ENCODE measurements around the gene GAGE10. TPM values are rescaled to one million over a fixed set of nuclear protein-coding genes. Genes with fewer than 3 reads are reported as not detected.

Gene GAGE10
- total RNA-seq, 1 experiment from 2014 or later = not detected

DNA sequence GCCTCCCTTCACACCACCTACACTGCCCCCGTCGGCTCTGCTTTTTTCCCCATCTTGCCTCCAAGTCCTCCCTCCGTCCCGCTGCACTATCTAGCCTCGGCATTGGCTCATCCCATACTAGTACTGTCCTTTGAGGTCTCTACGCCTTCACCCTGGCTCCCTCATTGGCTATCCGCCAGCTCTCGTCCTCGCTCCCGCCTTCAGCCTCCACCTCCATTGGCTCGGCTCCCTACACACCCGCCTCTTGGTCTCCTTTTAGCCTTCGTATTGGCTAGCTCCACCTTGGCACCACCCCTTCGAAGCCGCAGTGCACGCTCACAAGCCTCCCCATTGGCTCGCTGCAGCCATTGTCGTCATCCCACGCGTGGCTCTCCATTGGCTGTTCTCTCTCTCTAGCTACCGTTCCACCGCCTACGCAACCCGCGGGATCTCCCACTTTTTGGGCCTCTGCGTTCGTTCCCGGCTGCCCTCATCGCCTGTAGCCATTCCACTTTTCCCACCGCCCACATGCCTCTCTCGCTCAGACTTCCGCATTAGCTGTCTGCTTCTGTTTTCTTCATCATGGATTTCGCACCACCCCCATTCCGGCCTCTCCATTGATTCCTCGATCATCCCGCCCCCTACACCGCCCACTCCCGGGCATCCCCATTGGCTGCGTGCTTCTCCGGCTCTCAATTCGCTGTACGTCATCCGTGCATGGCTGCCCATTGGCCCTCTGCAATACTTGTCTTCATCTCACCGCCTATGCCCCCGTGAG is 34.3 kb upstream of the GAGE10 start:
- CTCF ChIA-PET = interaction anchor here (1.0 to 1.3 kb wide), 4 partner anchors 77 to 267 kb away, joined by 3 to 10 read pairs (median 5); partner anchors contain the start of gene GRIPAP1

DNA sequence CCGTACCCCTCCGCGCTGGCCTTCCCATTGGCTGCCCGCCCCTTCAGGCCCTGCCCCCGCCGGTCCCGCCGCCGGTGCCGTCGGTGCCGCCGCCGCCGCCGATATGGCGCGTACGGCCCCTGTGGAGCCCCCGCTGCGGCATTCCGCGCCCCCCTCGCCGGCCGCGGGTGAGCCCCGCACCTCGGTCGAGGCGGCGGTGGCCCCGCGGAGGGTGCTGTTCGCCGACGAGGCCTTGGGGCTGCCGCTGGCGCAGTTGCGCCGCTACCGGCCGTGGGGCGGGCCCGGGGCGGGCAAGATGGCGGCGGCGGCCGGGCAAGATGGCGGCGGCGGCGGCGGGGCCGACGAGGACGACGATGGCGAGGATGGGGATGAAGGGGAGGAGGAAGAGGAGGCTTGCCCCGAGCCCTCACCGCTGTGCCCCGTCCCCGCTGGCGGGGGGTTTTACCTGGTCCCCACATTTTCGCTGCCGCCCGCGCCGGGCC is 33.6 kb upstream of the GAGE10 start, which contains the start of gene PPP1R3F:
Gene PPP1R3F (plus strand): TSS at position 27 of the 482 bp plus-strand sequence. CDS start 77 bp downstream, at position 104.
- Histone ChIP-seq H3K4me3 (ENCODE audit: low read depth, low read length) (peak within 1 kb of the TSS; percentile 75), H3K4me1 (peaks cover 12% of the 10 kb centered on the region; the same call in 1 of the 2 replicates), H3K27me3 (replicated peaks; ENCODE audit: control insufficient read depth, insufficient read depth, low read length) (no peaks in the 10 kb centered on the region), H3K36me3 (ENCODE audit: control insufficient read depth, insufficient read depth, low read length) (no peaks in the 10 kb centered on the region), H3K9me3 (no peaks in the 10 kb centered on the region)
- H3K36me3 Mint-ChIP-seq (ENCODE audit: insufficient read depth, unreplicated experiment) = peaks cover 32% of the 10 kb centered on the region
- TF ChIP-seq, protein P1, sequence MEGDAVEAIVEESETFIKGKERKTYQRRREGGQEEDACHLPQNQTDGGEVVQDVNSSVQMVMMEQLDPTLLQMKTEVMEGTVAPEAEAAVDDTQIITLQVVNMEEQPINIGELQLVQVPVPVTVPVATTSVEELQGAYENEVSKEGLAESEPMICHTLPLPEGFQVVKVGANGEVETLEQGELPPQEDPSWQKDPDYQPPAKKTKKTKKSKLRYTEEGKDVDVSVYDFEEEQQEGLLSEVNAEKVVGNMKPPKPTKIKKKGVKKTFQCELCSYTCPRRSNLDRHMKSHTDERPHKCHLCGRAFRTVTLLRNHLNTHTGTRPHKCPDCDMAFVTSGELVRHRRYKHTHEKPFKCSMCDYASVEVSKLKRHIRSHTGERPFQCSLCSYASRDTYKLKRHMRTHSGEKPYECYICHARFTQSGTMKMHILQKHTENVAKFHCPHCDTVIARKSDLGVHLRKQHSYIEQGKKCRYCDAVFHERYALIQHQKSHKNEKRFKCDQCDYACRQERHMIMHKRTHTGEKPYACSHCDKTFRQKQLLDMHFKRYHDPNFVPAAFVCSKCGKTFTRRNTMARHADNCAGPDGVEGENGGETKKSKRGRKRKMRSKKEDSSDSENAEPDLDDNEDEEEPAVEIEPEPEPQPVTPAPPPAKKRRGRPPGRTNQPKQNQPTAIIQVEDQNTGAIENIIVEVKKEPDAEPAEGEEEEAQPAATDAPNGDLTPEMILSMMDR (IDR thresholded peaks at IDR 0.05; ENCODE audit: insufficient read depth in 1 of 2, low read depth in 1 of 2, low read length in 1 of 2, severe bottlenecking in 1 of 2, unreplicated experiment in 1 of 2) = no peak
- intact Hi-C loops (cut with micrococcal nuclease; ENCODE audit: unreplicated experiment) = loop anchor here (2.0 kb wide), 2 partner anchors 69 to 79 kb away; partner anchors contain the start of gene SYP
- no peaks in the 10 kb centered on the region for H3K27me3 Mint-ChIP-seq (ENCODE audit: insufficient read depth, unreplicated experiment)
- no peak for DNase-seq
- peak within 1 kb of the TSS; percentile 96 for H3K4me3 Mint-ChIP-seq (ENCODE audit: unreplicated experiment)
- ChIA-PET CTCF (interaction anchor here (1.0 kb wide), 1 partner anchor 267 kb away, joined by 3 read pairs; the partner anchor contains the start of gene GRIPAP1), POLR2A (interaction anchor here (0.6 to 2.0 kb wide), 4 partner anchors 20 to 542 kb away, joined by 3 to 43 read pairs (median 4); partner anchors contain the start of gene CCDC22)
- H3K27ac Mint-ChIP-seq (ENCODE audit: unreplicated experiment) = peak within 1 kb of the TSS; percentile 99
- no TSS peak for BruUV-seq (replicated peaks)
- no peaks in the 10 kb centered on the region for H3K9me3 Mint-ChIP-seq (ENCODE audit: unreplicated experiment)
- H3K4me1 Mint-ChIP-seq (ENCODE audit: low read depth, unreplicated experiment) = peaks cover 25% of the 10 kb centered on the region

More for the DNA sequence above, 34.3 kb upstream of the GAGE10 start:
- no TSS peak for BruUV-seq (replicated peaks)
- peaks cover 25% of the 10 kb centered on the region for H3K4me1 Mint-ChIP-seq (ENCODE audit: low read depth, unreplicated experiment)
- Histone ChIP-seq H3K4me3 (ENCODE audit: low read depth, low read length) (peak overlapping the region; percentile 63), H3K36me3 (ENCODE audit: control insufficient read depth, insufficient read depth, low read length) (no peaks in the 10 kb centered on the region), H3K4me1 (peaks cover 12% of the 10 kb centered on the region; the same call in 1 of the 2 replicates), H3K9me3 (no peaks in the 10 kb centered on the region), H3K27me3 (replicated peaks; ENCODE audit: control insufficient read depth, insufficient read depth, low read length) (no peaks in the 10 kb centered on the region)
- no peaks in the 10 kb centered on the region for H3K27me3 Mint-ChIP-seq (ENCODE audit: insufficient read depth, unreplicated experiment)
- H3K9me3 Mint-ChIP-seq (ENCODE audit: unreplicated experiment) = no peaks in the 10 kb centered on the region
- intact Hi-C loops (cut with micrococcal nuclease; ENCODE audit: unreplicated experiment) = loop anchor here (2.0 kb wide), 2 partner anchors 68 to 78 kb away; partner anchors contain the start of gene SYP
- H3K36me3 Mint-ChIP-seq (ENCODE audit: insufficient read depth, unreplicated experiment) = peaks cover 26% of the 10 kb centered on the region
- peak overlapping the region; percentile 99 for H3K27ac Mint-ChIP-seq (ENCODE audit: unreplicated experiment)
- TF ChIP-seq, protein P1 (IDR thresholded peaks at IDR 0.05; ENCODE audit: insufficient read depth in 1 of 2, low read depth in 1 of 2, low read length in 1 of 2, severe bottlenecking in 1 of 2, unreplicated experiment in 1 of 2) = no peak
- POLR2A ChIA-PET = interaction anchor here (0.5 to 2.0 kb wide), 8 partner anchors 13 to 656 kb away, joined by 3 to 43 read pairs (median 4); partner anchors contain the start of gene CCDC22
- H3K4me3 Mint-ChIP-seq (ENCODE audit: unreplicated experiment) = peak overlapping the region; percentile 96
- peak; percentile 94 to 97 for DNase-seq

DNA sequence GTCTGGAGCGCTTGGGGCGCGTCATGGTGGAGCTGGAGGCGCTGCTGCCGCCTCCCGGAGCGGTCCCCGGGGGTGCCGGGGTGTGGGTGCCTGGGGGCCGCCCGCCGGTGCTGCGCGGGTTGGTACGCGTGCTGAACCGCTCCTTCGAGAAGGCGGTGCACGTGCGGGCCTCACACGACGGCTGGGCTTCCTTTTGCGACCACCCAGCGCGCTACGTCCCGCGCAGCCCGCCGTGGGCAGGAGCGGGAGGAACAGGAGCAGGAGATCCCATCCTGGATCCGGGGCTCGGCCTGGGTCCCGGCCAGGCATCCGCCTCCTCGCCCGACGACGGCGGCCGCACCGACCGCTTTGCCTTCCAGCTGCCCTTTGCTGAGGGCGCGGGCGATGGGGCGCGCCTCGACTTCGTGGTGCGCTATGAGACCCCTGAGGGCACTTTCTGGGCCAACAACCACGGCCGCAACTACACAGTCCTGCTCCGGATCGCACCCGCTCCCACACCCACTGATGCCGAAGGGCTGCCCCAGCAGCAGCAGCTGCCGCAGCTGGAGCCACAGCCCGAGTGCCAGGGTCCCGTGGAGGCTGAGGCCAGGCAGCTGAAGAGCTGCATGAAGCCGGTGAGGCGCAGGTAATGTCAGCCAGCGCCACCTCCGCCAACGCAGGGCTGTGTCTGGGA is 33.1 kb upstream of the GAGE10 start:
- Mint-ChIP-seq H3K27ac (ENCODE audit: unreplicated experiment) (peak overlapping the region; percentile 59), H3K36me3 (ENCODE audit: insufficient read depth, unreplicated experiment) (peaks cover 32% of the 10 kb centered on the region), H3K9me3 (ENCODE audit: unreplicated experiment) (no peaks in the 10 kb centered on the region), H3K4me3 (ENCODE audit: unreplicated experiment) (peak overlapping the region; percentile 96), H3K4me1 (ENCODE audit: low read depth, unreplicated experiment) (peaks cover 25% of the 10 kb centered on the region), H3K27me3 (ENCODE audit: insufficient read depth, unreplicated experiment) (no peaks in the 10 kb centered on the region)
- TF ChIP-seq, protein P1 (IDR thresholded peaks at IDR 0.05; ENCODE audit: insufficient read depth in 1 of 2, low read depth in 1 of 2, low read length in 1 of 2, severe bottlenecking in 1 of 2, unreplicated experiment in 1 of 2) = no peak
- no TSS peak for BruUV-seq (replicated peaks)
- ChIA-PET CTCF (no interaction called here), POLR2A (interaction anchor here (0.6 kb wide), 1 partner anchor 645 kb away, joined by 3 read pairs; no protein-coding TSS in a partner anchor)
- DNase-seq = no peak
- intact Hi-C loops (cut with micrococcal nuclease; ENCODE audit: unreplicated experiment) = no loop called here
- H3K9me3 ChIP-seq = no peaks in the 10 kb centered on the region
- H3K36me3 ChIP-seq (ENCODE audit: control insufficient read depth, insufficient read depth, low read length) = no peaks in the 10 kb centered on the region
- peak overlapping the region; percentile 75 for H3K4me3 ChIP-seq (ENCODE audit: low read depth, low read length)
- H3K4me1 ChIP-seq = peaks cover 12% of the 10 kb centered on the region; the same call in 1 of the 2 replicates
- no peaks in the 10 kb centered on the region for H3K27me3 ChIP-seq (replicated peaks; ENCODE audit: control insufficient read depth, insufficient read depth, low read length)
